BLaER1 (cell line): ENCODE measurements around the gene COMMD9.

Experiments
- H3K27ac ChIP-seq: shearing (Covaris generic); formaldehyde crosslinking; 2 replicates; pipeline ENCODE4 v1.8.1; 2022
- H3K27me3 ChIP-seq: shearing (Covaris generic); formaldehyde crosslinking; 2 replicates; pipeline ENCODE4 v1.8.1; 2022
- H3K36me3 ChIP-seq: shearing (Covaris generic); formaldehyde crosslinking; 2 replicates; pipeline ENCODE4 v1.8.1; 2022
- H3K4me1 ChIP-seq: shearing (Covaris generic); formaldehyde crosslinking; 2 replicates; pipeline ENCODE4 v1.8.1; 2022
- H3K4me2 ChIP-seq: shearing (Covaris generic); formaldehyde crosslinking; 2 replicates; pipeline ENCODE4 v1.8.1; 2022
- H3K4me3 ChIP-seq: shearing (Covaris generic); formaldehyde crosslinking; 2 replicates; pipeline ENCODE4 v1.8.1; 2022
- H3K9ac ChIP-seq: shearing (Covaris generic); formaldehyde crosslinking; 2 replicates; pipeline ENCODE4 v1.8.1; 2022
- H3K9me3 ChIP-seq: shearing (Covaris generic); formaldehyde crosslinking; 2 replicates; pipeline ENCODE4 v1.8.1; 2022
- H4K20me1 ChIP-seq: shearing (Covaris generic); formaldehyde crosslinking; 2 replicates; pipeline ENCODE4 v1.8.1; 2022
- Cebpa-rat ChIP-seq: shearing (Covaris generic); IDR thresholded peaks from 2 replicates; pipeline ENCODE4 v1.8.1; 2022

COMMD9 gene

GRCh38 chr11:36296884-36297543, 7.8 kb upstream of the COMMD9 start:
- Histone ChIP-seq H4K20me1 (no peaks in the 10 kb centered on the region), H3K27ac (no peak overlapping the region), H3K9me3 (no peaks in the 10 kb centered on the region), H3K36me3 (no peaks in the 10 kb centered on the region), H3K4me1 (no peaks in the 10 kb centered on the region), H3K9ac (no peak overlapping the region), H3K4me2 (no peak overlapping the region), H3K27me3 (no peaks in the 10 kb centered on the region), H3K4me3 (no peak overlapping the region)
- TF ChIP-seq Cebpa-rat = no peak

DNA sequence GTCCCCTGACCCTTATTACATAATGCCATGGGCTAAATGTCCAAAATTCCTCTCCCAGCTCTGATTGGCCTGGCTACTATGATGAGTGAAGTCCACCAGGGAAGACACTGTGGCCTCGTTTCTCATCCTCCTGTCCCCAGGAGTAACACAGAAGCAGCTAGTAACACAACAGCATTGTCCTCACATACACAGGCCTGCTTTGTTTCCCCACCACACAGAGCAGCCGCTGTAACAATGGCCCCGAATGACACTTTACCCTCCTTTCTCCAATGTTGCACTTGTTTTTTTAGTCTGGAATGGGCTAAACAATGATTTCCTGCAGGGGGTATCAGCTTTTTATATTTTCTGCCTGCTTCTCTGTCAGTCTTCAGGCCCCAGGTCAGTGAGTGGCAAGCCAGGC, 6.7 kb upstream of the COMMD9 start, which contains the start of gene PRR5L:
PRR5L (plus strand) TSS at position 363 of the 400 bp plus-strand sequence. CDS start 104,834 bp downstream, outside the sequence.
- Histone ChIP-seq H3K27me3 (no peaks in the 10 kb centered on the region), H3K36me3 (no peaks in the 10 kb centered on the region), H3K27ac (no peak within 1 kb of the TSS), H3K4me1 (no peaks in the 10 kb centered on the region), H3K9me3 (no peaks in the 10 kb centered on the region), H3K9ac (no peak within 1 kb of the TSS), H3K4me3 (no peak within 1 kb of the TSS), H4K20me1 (no peaks in the 10 kb centered on the region), H3K4me2 (no peak within 1 kb of the TSS)
- no peak for TF ChIP-seq Cebpa-rat

DNA sequence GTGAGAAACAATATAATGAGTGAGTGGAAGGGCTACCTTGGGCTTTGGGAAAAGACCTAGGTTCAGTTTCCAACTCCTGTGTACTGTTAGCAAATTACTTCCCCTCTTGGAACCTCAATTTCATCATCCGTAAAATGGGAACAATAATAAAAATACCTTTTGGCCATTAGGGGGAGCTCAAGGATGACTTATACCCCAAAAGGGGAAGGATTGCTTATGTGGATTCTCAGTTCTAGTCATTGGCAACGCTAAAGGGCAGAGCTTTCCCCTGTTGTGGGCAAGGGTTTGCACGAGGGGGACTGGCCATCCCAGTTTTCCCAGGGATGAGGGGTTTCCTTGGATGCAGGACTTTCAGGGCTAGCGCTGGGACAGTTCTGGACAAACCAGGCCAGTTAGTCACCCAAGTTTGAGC, 3.1 kb upstream of the COMMD9 start:
- Histone ChIP-seq H3K9me3 (no peaks in the 10 kb centered on the region), H3K36me3 (no peaks in the 10 kb centered on the region), H3K27me3 (no peaks in the 10 kb centered on the region), H3K9ac (no peak overlapping the region), H3K4me2 (no peak overlapping the region), H4K20me1 (no peaks in the 10 kb centered on the region), H3K4me3 (no peak overlapping the region), H3K4me1 (peaks cover 19% of the 10 kb centered on the region), H3K27ac (no peak overlapping the region)
- TF ChIP-seq Cebpa-rat = no peak

GRCh38 chr11:36288442-36289225, 590 bp downstream of the COMMD9 start:
- H3K27me3 ChIP-seq = no peaks in the 10 kb centered on the region
- peak overlapping the region; percentile 83 for H3K4me3 ChIP-seq
- TF ChIP-seq Cebpa-rat = 0 out of 2 replicates have a peak, but pooled peaks have one; percentile 18
- H3K36me3 ChIP-seq = no peaks in the 10 kb centered on the region
- H3K27ac ChIP-seq = peak overlapping the region; percentile 69; the same call in 1 of the 2 replicates
- H3K4me2 ChIP-seq = peak overlapping the region; percentile 94
- H3K9me3 ChIP-seq = no peaks in the 10 kb centered on the region
- H3K4me1 ChIP-seq = peaks cover 19% of the 10 kb centered on the region
- H3K9ac ChIP-seq = peak overlapping the region; percentile 81
- H4K20me1 ChIP-seq = no peaks in the 10 kb centered on the region

DNA sequence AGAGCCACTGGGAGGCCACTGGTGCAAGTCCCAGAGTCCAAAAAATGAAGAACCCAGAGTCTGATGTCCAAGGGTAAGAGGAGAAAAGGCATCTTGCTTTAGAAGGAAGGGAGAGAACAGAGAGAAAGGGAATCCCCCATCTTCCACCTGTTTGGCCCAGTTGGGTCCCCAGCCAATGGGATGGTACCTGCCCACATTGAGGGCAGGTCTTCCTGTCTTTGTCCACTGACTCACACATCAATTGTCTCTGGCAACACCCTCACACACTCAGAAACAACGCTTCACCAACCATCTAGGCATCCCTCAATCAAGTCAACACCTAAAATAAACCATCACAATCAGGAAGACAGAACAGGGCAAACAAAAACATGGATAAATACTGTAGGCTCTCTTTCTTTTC, 6.3 kb downstream of the COMMD9 start:
- H3K27me3 ChIP-seq = no peaks in the 10 kb centered on the region
- no peak overlapping the region for H3K4me3 ChIP-seq
- peaks cover 12% of the 10 kb centered on the region; the same call in 1 of the 2 replicates for H3K9me3 ChIP-seq
- peaks cover 4% of the 10 kb centered on the region for H3K4me1 ChIP-seq
- H3K36me3 ChIP-seq = peaks cover 15% of the 10 kb centered on the region
- no peaks in the 10 kb centered on the region for H4K20me1 ChIP-seq
- H3K4me2 ChIP-seq = no peak overlapping the region
- no peak overlapping the region for H3K9ac ChIP-seq
- TF ChIP-seq Cebpa-rat = no peak
- no peak overlapping the region for H3K27ac ChIP-seq

- no peaks in the 10 kb centered on the region for H3K4me1 ChIP-seq
- H3K27ac ChIP-seq = no peak overlapping the region
- H3K4me2 ChIP-seq = no peak overlapping the region
- H4K20me1 ChIP-seq = no peaks in the 10 kb centered on the region
- peaks cover 12% of the 10 kb centered on the region; the same call in 1 of the 2 replicates for H3K9me3 ChIP-seq
- H3K27me3 ChIP-seq = no peaks in the 10 kb centered on the region
- no peak overlapping the region for H3K9ac ChIP-seq
- H3K4me3 ChIP-seq = no peak overlapping the region
- TF ChIP-seq Cebpa-rat = no peak
- H3K36me3 ChIP-seq = peaks cover 15% of the 10 kb centered on the region
Measured at GRCh38 chr11:36281850-36282249, 7.4 kb downstream of the COMMD9 start.

GRCh38 chr11:36280531-36280930, 8.7 kb downstream of the COMMD9 start:
- no peaks in the 10 kb centered on the region for H4K20me1 ChIP-seq
- H3K4me1 ChIP-seq = no peaks in the 10 kb centered on the region
- H3K27ac ChIP-seq = no peak overlapping the region
- H3K27me3 ChIP-seq = no peaks in the 10 kb centered on the region
- TF ChIP-seq Cebpa-rat = no peak
- no peak overlapping the region for H3K4me3 ChIP-seq
- peaks cover 12% of the 10 kb centered on the region; the same call in 1 of the 2 replicates for H3K9me3 ChIP-seq
- H3K36me3 ChIP-seq = peaks cover 26% of the 10 kb centered on the region
- H3K9ac ChIP-seq = no peak overlapping the region
- H3K4me2 ChIP-seq = no peak overlapping the region

DNA sequence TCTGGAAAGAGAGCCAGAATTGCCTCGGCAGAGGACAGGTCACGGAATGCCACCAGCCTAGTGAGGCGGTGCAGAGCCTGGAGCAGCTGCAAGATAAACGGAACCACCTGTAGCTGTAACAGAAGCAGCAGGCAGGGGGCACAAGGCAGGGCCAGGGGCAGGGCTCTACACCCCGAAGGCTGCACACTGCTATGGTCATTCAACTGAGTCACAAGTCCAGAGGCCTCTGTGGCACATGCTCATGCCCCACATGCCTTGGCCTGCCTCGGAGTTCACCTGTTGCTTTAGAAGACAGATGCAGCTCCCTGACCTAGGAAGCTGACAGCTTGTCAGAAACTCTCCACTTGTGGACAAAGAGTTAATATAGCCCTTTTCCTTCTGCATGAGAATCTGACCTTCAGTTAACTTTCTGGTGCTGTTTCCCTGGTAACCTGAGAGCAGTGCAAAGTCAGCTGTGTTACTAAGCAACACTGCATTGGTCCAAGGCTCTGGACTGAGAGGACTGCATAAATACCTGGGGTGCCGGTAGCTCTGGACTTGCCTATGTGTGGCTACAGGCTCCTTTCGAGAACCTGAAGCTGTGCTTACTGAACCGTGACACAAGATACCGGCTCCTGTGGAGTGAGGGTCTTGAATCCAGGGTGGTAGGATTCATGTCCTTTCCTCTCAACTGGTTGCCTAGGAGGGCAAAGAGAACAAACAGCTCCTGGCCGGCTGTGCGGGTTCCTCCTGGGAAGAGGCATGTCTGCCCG, 10.5 kb downstream of the COMMD9 start:
- no peaks in the 10 kb centered on the region for H4K20me1 ChIP-seq
- H3K4me2 ChIP-seq = no peak overlapping the region
- TF ChIP-seq Cebpa-rat = no peak
- H3K27me3 ChIP-seq = no peaks in the 10 kb centered on the region
- no peak overlapping the region for H3K27ac ChIP-seq
- no peak overlapping the region for H3K4me3 ChIP-seq
- H3K36me3 ChIP-seq = peaks cover 43% of the 10 kb centered on the region
- no peak overlapping the region for H3K9ac ChIP-seq
- no peaks in the 10 kb centered on the region for H3K4me1 ChIP-seq
- H3K9me3 ChIP-seq = peaks cover 12% of the 10 kb centered on the region; the same call in 1 of the 2 replicates

- Histone ChIP-seq H3K9me3 (peaks cover 5% of the 10 kb centered on the region; the same call in 1 of the 2 replicates), H3K36me3 (peaks cover 76% of the 10 kb centered on the region), H3K4me2 (no peak overlapping the region), H3K4me3 (no peak overlapping the region), H3K27me3 (no peaks in the 10 kb centered on the region), H4K20me1 (no peaks in the 10 kb centered on the region), H3K27ac (no peak overlapping the region), H3K4me1 (peaks cover 5% of the 10 kb centered on the region; the same call in 1 of the 2 replicates), H3K9ac (no peak overlapping the region)
- TF ChIP-seq Cebpa-rat = no peak
Measured at GRCh38 chr11:36274414-36274813, 14.8 kb downstream of the COMMD9 start.
